Panc1 (cell line): ENCODE results near the gene APLF. TPM values are rescaled to one million over a fixed set of nuclear protein-coding genes. Genes with fewer than 3 reads are reported as not detected.

Experiments used
- ATAC-seq: fragments of 200-7000 bp; cut with Tn5 transposase; 2 replicates; pipeline ENCODE4 v1.9.1; 2020; ENCODE audit warnings: mild to moderate bottlenecking, moderate library complexity
- BruUV-seq: library from RNA; stranded (reverse); fragments of 400-500 nt; replicated peaks from 2 replicates; lab custom pipeline; 2021; lab: Mats Ljungman, UMichigan
- CTCF ChIA-PET: fragments of 300-600 bp; sonication (Branson Sonifier 250); formaldehyde crosslinking; loops from one replicate; lab custom pipeline; 2022; ENCODE audit warnings: antibody characterized with exemption; lab: Charles Lee
- POLR2A ChIA-PET: fragments of 300-600 bp; sonication (Branson Sonifier 250); formaldehyde crosslinking; loops from one replicate; lab custom pipeline; 2022; ENCODE audit warnings: antibody characterized with exemption; lab: Charles Lee
- DNase-seq: peaks from one replicate; pipeline ENCODE4 v3.0.0-alpha.2; 2010; ENCODE audit warnings: low read depth, low spot score
- H3K27ac ChIP-seq: 2 replicates; pipeline ENCODE4 v1.5.1; 2011; ENCODE audit warnings: mild to moderate bottlenecking, low read length, inconsistent platforms
- H3K27me3 ChIP-seq: fragments of 200-500 bp; sonication (Bioruptor generic); 2 replicates; pipeline ENCODE4 v1.6.0; 2014; ENCODE audit warnings: low read length, inconsistent platforms; ENCODE audit not compliant: control insufficient read depth, insufficient read depth
- H3K36me3 ChIP-seq: fragments of 200-500 bp; sonication (Bioruptor generic); 2 replicates; pipeline ENCODE4 v1.5.1; 2014; ENCODE audit warnings: inconsistent platforms, mild to moderate bottlenecking, low read length, moderate library complexity; ENCODE audit not compliant: control insufficient read depth, insufficient read depth
- H3K4me1 ChIP-seq: 2 replicates; pipeline ENCODE4 v1.5.1; 2011; ENCODE audit warnings: inconsistent platforms, mild to moderate bottlenecking, low read length, moderate library complexity; ENCODE audit not compliant: control insufficient read depth, insufficient read depth
- H3K4me3 ChIP-seq, 2 experiments: 2 replicates each; pipeline ENCODE4 v1.5.1; 2011 to 2012; ENCODE audit warnings: low read depth in 2 of 2, low read length in 2 of 2, mild to moderate bottlenecking in 2 of 2, inconsistent platforms in 1 of 2, moderate library complexity in 1 of 2
- H3K9me3 ChIP-seq: fragments of 200-500 bp; sonication (Bioruptor generic); 2 replicates; pipeline ENCODE4 v1.5.1; 2014; ENCODE audit warnings: low read depth, mild to moderate bottlenecking, inconsistent platforms, low read length, moderate library complexity; ENCODE audit not compliant: control insufficient read depth, insufficient read depth
- CTCF ChIP-seq: fragments of 450-650 bp; IDR thresholded peaks from 2 replicates; pipeline ENCODE4 v1.5.1; 2017; ENCODE audit warnings: mild to moderate bottlenecking
- POLR2AphosphoS5 ChIP-seq: IDR thresholded peaks from 2 replicates; pipeline ENCODE4 v1.6.1; 2012; ENCODE audit warnings: mild to moderate bottlenecking, low read depth, low read length, moderate library complexity
- REST ChIP-seq, 2 experiments: IDR thresholded peaks; 2 replicates each; pipeline ENCODE4 v1.6.1; 2011 to 2012; ENCODE audit warnings: low read depth in 2 of 2, control low read depth in 1 of 2, low read length in 1 of 2, mild to moderate bottlenecking in 1 of 2, moderate library complexity in 1 of 2; ENCODE audit not compliant: insufficient read depth in 1 of 2
- SIN3A ChIP-seq: IDR thresholded peaks from 2 replicates; pipeline ENCODE4 v1.6.1; 2012; ENCODE audit warnings: low read depth, mild to moderate bottlenecking, low read length, moderate library complexity, borderline replicate concordance; ENCODE audit not compliant: insufficient read depth
- TCF7L2 ChIP-seq: IDR thresholded peaks from 2 replicates; pipeline ENCODE4 v1.6.1; 2011; ENCODE audit warnings: mild to moderate bottlenecking, low read depth, low read length, inconsistent platforms
- in situ Hi-C: cut with HindIII; loops from 2 replicates; pipeline ENCODE4 v1.10.0; 2016; ENCODE audit warnings: low sequenced_read_pairs, low pct_unique_long_range_greater_than_20kb
- intact Hi-C: fragments of 100-400 bp; cut with micrococcal nuclease; formaldehyde crosslinking; loops from one replicate; pipeline ENCODE4 v1.10.0; 2022; ENCODE audit not compliant: unreplicated experiment
- total RNA-seq: library from RNA; stranded (reverse); gene quantifications from one replicate; pipeline ENCODE4 v1.2.1, GENCODE V29; 2021; ENCODE audit not compliant: unreplicated experiment

The APLF gene
- total RNA-seq, 1 experiment from 2014 or later, result 2.6 TPM

- Histone ChIP-seq H3K27ac (no peak overlapping the region), H3K4me1 (no peaks in the 10 kb centered on the region), H3K4me3 (no peak overlapping the region), H3K27me3 (no peaks in the 10 kb centered on the region), H3K36me3 (no peaks in the 10 kb centered on the region), H3K9me3 (no peaks in the 10 kb centered on the region)
- intact Hi-C loops, result no loop called here
- in situ Hi-C loops, result no loop called here
- BruUV-seq, result no TSS peak
- no peak for TF ChIP-seq TCF7L2
- no peak for TF ChIP-seq REST (IDR thresholded peaks at IDR 0.05; ENCODE audit: insufficient read depth in 1 of 2, low read depth in 2 of 2, low read length in 1 of 2)
- no peak for TF ChIP-seq SIN3A
- no peak for TF ChIP-seq CTCF
- no peak for TF ChIP-seq POLR2AphosphoS5
- POLR2A ChIA-PET, result interaction anchor here (0.6 to 0.7 kb wide), 2 partner anchors 12 to 30 kb away, joined by 3 to 4 read pairs; no protein-coding TSS in a partner anchor
- ATAC-seq, result no peak
- CTCF ChIA-PET, result no interaction called here
- DNase-seq, result no peak
Measured at GRCh38 chr2:68562934-68563333, 95.5 kb downstream of the APLF start.

GRCh38 chr2:68564426-68564825, 97.0 kb downstream of the APLF start:
- DNase-seq, result no peak
- CTCF ChIA-PET, result no interaction called here
- H3K9me3 ChIP-seq, result no peaks in the 10 kb centered on the region
- no peak overlapping the region for H3K4me3 ChIP-seq
- no peak for ATAC-seq
- intact Hi-C loops, result no loop called here
- H3K4me1 ChIP-seq, result no peaks in the 10 kb centered on the region
- H3K27ac ChIP-seq, result no peak overlapping the region
- no peaks in the 10 kb centered on the region for H3K27me3 ChIP-seq
- POLR2A ChIA-PET, result no interaction called here
- in situ Hi-C loops, result no loop called here
- no TSS peak for BruUV-seq
- no peaks in the 10 kb centered on the region for H3K36me3 ChIP-seq
- TF ChIP-seq POLR2AphosphoS5 (no peak), SIN3A (no peak), CTCF (no peak)
